ENCODE measurements around the gene MDFI.

MDFI gene

DNA sequence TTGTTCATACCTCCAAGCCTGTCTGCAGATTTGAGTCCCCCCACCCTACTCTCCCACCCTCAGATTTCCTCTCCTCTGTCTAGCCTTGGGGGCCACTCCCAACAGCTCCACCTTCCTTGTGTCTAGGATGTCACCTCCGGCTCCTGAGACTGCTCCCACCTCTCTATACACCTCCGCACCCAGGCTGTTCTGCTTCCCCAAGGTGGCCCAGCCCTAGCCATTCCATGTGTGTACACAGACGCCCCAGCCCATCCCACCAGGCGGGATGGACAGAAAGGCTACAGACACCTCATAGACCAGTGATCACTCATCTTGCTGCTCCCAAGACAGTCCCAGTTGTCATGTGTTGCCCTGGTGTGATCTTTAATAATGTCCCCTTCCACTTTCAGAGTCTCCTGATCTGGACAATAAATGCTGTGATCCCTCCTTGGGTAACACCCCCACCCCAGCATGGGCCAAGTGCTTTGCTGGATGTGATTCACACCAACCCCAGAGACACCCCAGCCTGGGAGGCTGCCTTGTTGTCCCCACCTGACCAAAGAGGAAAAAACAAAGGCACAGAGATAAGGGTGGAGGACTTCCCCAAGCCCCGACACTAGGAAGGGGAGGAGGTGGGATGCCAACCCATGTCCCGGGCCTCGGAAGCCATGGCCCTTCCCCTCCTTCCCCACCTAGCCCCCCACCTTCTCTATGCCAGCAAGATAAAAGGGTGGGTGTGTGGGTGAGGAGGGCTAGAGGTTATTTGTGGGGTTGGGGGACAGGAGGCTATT, 36.1 kb downstream of the MDFI start:
- DNase-seq: no peak

DNA sequence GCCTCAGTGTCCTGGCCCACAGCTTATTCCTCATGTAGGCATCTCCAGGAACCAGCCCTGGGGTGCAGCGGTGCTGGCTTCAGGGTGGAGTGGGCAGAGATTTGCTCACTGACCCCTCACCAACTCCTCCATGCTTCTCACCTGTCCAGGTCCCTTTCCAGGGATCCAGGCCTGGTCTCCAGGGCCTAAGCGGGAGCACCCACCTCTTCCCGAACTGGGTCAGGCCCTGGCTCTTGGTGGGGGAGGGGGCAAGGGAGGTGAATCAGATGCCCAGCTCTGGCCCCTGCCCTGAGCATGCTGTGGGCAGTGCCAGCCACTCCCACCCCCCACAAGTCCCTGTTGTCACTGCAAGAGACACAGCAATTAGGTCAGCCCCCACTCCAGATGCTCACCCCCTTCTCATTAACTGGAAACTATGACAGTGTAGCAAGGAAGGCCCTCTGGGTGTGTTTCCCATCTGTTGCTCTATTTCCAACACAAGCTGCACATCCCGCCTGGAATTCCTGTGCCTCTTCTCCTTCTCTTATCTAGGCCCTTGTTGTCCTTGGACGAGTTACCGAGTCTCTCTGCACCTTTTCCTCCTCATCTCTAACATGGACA, 37.0 kb downstream of the MDFI start:
- DNase-seq: no peak

GRCh38 chr6:41675992-41676391, 37.7 kb downstream of the MDFI start:
- DNase-seq: no peak

- peak in 1 of 2 donors; percentile 31 for DNase-seq
Observed at GRCh38 chr6:41676431-41676830, 38.2 kb downstream of the MDFI start.

GRCh38 chr6:41677124-41677921, 39.1 kb downstream of the MDFI start:
- no peak for DNase-seq

- no peak for DNase-seq
Observed at GRCh38 chr6:41678511-41679084, 40.3 kb downstream of the MDFI start.

DNA sequence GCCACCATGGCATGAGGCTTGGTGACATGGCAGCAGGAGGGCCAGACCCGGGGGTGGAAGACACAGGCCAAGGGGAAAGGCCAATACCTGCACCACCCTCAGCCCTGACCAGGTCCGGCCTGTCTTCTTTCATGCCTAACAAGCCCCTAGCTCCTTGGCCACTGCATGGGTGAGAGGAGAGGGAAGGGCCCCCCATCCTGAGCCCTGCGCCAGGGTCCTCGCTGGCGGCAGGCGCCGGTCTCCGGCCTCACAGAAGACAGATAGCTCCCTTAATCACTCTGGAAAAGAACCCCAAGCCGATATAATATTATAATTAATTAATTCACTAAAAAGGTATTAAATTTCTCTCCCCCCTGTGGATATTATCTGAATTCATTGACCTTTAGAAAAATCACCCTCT, 41.4 kb downstream of the MDFI start:
- no peak for DNase-seq

GRCh38 chr6:41680182-41680965, 42.1 kb downstream of the MDFI start:
- DNase-seq: no peak

DNA sequence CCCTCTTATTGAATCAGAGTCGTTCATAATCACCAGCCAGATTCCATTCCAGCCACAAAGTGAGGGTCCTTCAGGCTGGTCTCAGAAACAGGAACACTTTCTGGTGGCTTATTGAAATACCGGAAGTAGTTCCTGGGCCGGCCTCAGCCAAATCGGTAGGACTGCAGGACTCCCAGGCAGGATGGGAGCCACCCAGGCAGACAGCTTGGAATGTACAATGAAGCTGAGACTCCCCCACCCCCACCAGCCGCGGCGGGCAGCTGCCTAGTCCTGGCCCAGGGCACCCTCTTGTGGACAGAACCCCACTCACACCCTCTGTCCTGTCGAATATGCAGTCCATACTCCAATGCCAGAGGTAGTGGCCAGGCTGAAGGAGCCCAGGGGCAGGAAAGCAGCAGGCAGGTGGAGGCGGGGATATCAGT, 43.8 kb downstream of the MDFI start:
- DNase-seq: peak; percentile 68 to 82

- DNase-seq: no peak
Observed at GRCh38 chr6:41682497-41683272, 44.4 kb downstream of the MDFI start.

DNA sequence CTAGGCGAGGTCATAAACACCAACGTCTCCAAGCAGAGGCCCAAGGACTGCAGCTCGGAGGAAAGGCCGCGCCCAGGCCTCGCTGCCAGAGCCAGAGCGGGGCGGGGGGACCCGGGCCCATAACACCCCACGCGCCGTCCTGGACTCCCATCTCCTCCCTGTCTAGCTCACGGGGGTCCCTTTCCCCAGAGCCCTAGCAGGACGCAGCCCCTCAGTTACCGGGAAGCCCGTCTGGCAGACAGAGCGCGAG, 44.9 kb downstream of the MDFI start:
- DNase-seq: no peak

DNA sequence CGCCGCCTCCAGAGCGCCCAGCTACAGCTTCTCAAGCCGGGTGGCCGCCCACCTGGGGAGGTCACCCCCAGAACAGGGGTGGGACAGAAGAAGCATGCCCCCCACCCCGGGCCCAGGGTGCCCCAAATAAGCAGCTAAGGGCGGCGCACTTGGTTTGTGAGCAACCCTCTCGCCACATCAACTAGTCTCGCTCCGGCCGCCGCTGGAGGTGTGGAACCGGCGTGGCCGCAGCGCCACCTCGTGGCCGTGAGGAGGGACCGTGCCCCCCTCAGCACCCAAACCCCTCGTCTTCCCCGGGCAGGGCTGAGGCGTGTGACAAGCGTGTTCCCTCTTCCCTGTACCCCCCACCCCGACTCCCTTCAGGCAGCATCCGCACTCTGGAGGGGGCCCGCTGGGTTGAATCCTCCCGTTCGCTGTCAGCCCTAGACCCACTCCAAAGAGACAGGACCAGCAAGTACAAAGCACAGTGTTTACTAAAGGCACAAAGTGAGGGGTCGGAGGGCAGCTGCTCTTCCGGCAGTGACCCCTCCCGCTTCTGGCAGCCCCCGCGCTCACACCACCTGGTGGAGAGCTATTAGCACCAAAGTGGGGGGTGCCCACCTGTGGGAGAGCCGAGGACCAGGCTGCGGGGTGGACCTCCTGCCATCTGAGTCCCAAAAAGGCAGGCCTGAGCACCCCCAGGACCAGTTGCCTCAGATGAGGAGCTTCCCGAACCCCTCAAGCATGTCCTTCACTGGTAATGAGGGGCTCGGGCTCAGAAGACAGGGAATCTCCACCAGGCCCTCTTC, 45.4 kb downstream of the MDFI start:
- peak in 1 of 2 donors; percentile 68 for DNase-seq

DNA sequence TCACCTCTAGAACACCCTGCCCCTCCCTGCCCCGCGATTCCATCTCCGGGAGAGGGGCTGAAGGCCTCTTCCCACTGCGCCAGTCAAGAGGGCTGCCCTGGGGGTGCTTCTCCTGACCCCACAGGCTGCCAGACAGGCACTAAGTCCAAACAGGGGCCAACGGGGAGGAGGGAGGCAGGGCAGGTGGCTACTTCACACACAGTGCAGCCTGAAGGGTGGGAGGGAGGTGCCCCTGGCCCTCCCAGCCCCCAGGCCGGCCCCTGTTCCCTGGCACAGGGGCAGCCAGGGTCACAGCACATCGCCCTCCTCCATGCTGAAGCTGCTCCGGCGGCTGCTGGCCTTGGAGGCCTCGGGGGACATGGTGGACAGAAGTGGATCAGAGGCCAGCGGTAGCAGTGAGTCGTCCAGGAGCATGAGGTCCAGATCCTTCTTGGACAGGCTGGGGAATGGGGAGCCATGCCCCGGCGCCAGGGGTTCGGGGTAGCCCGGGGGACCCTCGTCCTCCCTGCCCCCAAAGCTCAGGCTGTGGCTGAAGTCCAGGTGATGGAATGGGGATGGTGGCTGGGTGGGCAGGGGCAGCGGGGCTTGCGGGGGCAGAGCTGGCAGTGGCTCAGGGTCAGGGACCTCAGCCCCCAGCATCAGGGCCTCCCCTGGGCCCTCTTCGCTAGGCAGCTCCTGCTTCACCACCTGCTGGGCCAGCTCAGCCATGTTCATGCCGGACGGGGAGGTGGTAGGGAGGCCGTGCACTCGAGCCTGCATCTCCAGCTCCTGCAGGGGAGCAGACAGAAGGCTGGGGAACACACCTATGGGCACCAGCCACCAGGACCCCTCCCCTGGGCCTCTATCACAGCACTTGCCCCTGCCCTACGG, 46.3 kb downstream of the MDFI start:
- DNase-seq: no peak

DNA sequence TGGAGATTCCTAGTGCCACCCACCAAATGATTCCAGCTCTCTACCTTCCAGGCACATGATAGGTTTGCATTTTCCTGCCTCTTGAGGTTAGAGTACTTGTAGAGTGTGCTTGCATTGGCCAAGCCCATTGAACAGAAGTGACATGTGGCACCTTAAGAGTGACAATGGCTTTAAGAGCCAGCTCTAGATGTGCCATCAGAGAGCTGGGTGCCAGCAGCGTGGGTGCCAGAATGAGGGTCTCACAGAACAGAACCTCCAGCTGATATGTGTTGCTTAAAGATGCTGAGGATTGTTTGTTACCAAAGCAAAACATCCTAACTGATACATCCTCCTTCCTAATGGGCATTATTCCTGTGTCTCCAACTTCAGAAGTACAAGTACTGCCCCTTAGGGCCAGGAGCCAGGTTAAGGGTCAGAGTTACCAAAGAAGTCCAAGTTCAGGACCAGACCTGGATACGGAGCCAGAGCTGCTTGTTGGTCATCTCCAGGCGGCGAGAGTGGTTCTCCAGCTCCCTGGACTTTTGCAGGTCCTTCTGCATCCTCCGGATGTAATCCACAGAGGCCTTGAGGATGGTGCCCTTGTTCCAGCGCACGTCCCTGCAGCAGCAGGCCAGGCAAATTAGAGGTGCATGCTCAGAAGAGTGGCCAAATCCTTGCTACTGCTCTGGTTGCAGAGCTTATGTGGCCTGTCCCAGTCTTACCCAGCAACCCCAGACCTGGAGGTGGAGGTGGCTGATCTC, 47.5 kb downstream of the MDFI start:
- DNase-seq: no peak

DNA sequence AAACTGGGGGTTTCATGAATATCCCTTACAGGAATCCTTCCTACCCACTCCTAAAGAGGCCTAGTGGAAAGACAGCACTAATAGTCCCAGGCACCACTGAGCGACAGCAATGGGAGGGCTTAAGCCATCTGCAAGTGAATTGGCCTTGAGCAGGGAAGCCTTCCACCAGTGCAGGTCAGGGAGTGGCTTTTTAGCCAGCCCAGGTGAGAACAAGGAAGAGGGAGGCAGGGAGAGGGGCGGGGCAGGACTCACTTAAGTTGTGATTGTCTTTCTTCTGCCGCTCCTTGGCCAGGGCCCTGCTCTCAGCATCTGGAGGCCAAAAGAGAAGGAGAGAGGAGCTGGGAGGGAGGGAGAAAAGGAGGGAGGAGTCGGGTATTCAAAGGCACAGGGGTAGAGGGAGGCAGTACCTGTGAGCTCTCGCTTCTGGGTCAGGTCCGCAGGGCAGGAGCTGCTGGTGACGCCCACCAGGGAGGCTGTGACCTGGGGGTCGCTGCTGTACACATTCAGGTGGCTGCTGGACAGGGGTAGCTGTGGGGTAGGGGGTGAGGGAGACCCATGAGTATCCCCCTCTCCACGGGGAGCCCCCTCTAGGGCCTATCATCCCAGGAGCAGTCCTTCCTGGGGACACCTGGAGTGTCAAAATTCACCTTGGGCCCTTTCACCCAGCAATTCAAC, 49.4 kb downstream of the MDFI start:
- no peak for DNase-seq

- DNase-seq: no peak
Observed at GRCh38 chr6:41688256-41688965, 50.1 kb downstream of the MDFI start.

GRCh38 chr6:41689171-41690008, 51.1 kb downstream of the MDFI start:
- DNase-seq: no peak

Measured in inflammatory macrophage treated with lipopolysaccharide for 1 hour (primary cell).